Lower leg skin (tissue), 3 donors: ENCODE results near the gene WHRN.

Experiments
- POLR2A ChIP-seq, 2 donors: fragments of 450-650 bp; IDR thresholded peaks; one replicate each; pipeline ENCODE4 v1.6.1; 2016 to 2017; ENCODE audit warnings: antibody characterized with exemption in 2 of 2, mild to moderate bottlenecking in 1 of 2, moderate library complexity in 1 of 2
- TF ChIP-seq, protein P1 (sequence below), 3 donors: fragments of 450-650 bp; IDR thresholded peaks; one replicate each; pipeline ENCODE4 v1.5.1; 2016; ENCODE audit warnings: antibody characterized with exemption in 3 of 3, mild to moderate bottlenecking in 3 of 3, moderate library complexity in 2 of 3

- TF ChIP-seq, protein P1, sequence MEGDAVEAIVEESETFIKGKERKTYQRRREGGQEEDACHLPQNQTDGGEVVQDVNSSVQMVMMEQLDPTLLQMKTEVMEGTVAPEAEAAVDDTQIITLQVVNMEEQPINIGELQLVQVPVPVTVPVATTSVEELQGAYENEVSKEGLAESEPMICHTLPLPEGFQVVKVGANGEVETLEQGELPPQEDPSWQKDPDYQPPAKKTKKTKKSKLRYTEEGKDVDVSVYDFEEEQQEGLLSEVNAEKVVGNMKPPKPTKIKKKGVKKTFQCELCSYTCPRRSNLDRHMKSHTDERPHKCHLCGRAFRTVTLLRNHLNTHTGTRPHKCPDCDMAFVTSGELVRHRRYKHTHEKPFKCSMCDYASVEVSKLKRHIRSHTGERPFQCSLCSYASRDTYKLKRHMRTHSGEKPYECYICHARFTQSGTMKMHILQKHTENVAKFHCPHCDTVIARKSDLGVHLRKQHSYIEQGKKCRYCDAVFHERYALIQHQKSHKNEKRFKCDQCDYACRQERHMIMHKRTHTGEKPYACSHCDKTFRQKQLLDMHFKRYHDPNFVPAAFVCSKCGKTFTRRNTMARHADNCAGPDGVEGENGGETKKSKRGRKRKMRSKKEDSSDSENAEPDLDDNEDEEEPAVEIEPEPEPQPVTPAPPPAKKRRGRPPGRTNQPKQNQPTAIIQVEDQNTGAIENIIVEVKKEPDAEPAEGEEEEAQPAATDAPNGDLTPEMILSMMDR (IDR thresholded peaks at IDR 0.05) = no peak
- no peak for TF ChIP-seq POLR2A (IDR thresholded peaks at IDR 0.05)
Observed at GRCh38 chr9:114372921-114373448, 132.3 kb downstream of the WHRN start.
